NCI-H446 (cell line): Measurements from ENCODE around the gene NFKB2.

Experiments
- DNase-seq, 2 experiments: peaks; one replicate each; lab custom pipeline; 2025; lab: John Stamatoyannopoulos, UW

NFKB2 gene

GRCh38 chr10:102451105-102451969 lies 55.8 kb downstream of the NFKB2 start, which contains the start of gene C10orf95:
C10orf95 (minus strand) TSS chr10:102451543; CDS start chr10:102451093, 450 bp downstream.
- DNase-seq, result no peak
